GM21619 (cell line): Measurements from ENCODE around the gene PKM.

Experiments
- ATAC-seq: cut with Tn5 transposase; IDR thresholded peaks from one replicate; pipeline ENCODE4 v1.9.1; 2021; ENCODE audit not compliant: unreplicated experiment

Gene PKM

DNA sequence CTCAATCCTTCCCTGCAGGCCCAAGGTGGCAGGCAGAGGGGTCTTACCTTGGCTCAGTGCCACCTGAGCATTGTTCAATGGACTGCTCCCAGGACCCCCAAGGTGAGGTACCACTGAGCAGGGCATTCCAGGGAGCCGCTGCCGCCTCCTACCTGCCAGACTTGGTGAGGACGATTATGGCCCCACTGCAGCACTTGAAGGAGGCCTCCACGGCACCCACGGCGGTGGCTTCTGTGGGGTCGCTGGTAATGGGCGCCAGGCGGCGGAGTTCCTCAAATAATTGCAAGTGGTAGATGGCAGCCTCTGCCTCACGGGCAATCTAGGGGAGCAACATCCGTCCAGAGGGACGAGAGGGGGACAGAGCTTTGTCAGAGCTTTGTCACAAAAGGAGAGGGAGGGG lies 28.7 kb downstream of the PKM start:
- no peak for ATAC-seq

DNA sequence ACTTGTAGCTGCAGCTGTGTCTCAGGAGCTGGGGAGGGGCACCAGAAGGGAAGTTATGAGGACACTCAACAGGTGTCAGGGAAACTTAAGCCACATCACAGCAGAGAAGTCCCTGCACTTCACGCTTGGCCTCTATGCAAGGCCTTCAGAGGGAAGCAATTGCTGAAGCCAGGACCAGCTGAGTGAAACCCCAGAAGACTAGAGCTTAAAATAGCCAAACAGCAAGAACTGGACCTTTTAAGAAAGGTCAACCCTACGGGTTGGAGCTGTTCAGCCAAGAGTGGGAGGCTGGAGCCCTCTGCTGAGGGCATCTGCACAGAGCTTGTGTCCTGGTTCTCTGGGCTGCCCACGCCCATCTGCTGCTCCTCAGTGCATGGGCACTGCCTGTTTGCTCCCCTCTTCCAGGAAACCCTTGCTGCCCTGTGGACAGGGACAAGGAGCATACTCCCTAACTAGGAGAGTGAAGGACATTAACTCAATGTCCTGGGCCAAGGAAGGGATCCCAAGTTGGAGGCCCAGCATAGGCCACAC lies 29.5 kb downstream of the PKM start:
- ATAC-seq, result no peak

DNA sequence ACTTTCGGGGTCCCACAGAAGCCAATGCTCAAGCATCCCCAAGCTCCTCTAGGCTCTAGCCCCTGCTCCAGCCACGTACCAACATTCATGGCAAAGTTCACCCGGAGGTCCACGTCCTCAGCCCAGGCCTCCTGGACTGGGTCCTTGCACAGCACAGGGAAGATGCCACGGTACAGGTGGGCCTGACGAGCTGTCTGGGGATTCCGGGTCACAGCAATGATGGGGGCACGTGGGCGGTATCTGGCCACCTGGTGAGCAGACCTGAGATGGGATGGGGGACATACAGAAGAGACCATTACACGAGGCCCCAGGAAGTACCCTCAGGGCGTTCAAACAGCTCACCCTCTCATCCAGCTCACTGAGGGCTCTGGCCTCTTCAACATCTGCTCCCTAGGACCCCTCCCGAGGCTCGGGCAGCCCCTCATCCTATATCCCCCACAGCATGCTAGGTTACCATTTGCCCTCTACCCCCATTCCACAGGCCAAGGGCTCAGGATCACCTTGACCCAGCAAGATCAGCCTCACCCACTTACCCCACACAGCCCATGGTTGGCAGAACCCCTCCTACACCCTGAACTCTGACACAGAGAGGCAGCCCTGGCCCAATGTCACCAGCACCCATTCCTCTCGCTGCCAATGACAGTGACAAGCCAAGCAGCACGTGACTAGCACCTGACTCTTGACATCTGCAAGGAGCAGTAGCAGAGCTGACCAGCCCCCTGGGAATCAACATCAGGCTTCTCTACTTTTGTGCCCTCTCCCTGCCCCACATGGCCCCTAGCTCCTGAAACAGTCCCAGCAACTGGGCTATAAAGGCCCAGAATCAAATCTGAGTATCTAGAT lies 30.4 kb downstream of the PKM start:
- ATAC-seq, result no peak

DNA sequence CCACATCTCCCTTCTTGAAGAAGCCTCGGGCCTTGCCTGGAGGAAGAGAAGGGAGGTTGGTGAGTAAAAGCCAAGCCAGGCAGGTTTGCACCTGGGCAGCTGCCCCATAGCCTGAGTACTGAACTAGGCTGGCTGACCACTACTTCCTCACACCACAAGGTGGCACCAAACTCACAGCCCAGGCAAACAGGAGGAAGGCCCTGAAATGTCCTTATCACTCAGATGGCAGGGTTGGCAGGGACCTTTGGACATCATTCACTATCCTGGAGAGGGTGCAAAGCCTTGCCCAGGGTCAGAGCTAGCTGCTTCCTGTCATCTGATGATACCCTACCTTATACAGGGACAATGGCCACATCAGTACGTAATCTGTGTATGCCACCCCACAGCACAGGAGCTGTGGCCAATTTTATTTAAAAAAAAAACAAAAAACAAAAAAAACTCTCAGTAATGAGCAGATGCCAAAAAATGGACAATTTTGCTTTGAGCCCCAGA lies 31.2 kb downstream of the PKM start:
- peak; percentile 44 for ATAC-seq

DNA sequence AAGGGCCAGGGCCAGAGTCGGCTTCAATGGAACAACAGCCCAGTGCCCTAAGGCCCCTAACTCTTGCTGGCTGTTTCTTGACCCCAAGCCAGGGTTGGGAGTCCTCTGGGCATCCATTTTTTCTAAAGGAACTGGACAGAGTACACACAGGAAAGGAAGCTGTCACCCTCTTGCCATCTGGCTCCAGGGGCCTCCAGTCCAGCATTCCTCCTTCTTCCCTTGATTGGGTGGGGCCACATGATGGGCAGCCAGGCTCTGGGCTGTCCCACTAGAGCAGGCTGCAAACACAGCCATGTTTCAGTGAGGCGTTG lies 31.8 kb downstream of the PKM start:
- ATAC-seq, result no peak

DNA sequence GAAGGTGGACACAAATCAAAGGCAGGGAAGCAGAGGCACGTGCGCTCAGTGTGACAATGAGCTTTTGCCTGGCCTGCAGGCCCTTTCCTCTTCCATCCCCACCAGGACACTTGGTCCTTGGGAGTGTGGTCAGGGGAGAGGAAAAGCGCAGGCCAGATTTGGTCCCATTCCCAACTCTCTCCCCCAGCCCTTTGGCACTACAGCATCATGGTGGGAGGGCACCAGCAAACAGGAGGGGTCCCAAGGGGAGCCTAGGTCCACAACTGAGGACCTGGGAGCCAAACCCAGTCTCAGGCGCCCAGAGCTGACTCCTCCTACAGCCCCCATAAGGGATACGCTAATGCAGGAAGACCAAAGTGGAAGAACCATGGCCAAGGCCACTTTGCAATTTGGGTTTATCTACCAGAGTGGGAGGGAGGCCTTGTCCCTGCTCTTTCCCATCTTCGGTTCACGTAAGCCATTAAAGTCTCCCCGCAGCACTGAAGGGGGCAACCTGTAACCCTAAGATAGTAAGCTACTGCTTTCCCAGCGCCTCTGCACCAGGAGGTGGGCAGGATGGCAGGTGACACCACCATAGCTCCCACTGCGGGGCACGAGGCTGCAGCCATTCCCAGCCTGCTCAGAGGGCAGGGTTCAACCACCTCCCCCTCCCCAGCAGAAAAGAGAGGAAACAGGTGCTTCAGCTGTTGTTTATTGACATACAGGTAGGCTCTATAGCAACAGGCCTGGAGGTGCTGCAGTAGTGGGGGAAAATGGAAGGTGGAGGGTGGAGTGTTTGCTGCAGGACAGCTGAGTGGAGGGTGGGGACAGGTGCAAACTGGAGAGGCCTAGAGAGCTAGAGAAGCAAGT lies 32.4 kb downstream of the PKM start:
- ATAC-seq, result no peak

DNA sequence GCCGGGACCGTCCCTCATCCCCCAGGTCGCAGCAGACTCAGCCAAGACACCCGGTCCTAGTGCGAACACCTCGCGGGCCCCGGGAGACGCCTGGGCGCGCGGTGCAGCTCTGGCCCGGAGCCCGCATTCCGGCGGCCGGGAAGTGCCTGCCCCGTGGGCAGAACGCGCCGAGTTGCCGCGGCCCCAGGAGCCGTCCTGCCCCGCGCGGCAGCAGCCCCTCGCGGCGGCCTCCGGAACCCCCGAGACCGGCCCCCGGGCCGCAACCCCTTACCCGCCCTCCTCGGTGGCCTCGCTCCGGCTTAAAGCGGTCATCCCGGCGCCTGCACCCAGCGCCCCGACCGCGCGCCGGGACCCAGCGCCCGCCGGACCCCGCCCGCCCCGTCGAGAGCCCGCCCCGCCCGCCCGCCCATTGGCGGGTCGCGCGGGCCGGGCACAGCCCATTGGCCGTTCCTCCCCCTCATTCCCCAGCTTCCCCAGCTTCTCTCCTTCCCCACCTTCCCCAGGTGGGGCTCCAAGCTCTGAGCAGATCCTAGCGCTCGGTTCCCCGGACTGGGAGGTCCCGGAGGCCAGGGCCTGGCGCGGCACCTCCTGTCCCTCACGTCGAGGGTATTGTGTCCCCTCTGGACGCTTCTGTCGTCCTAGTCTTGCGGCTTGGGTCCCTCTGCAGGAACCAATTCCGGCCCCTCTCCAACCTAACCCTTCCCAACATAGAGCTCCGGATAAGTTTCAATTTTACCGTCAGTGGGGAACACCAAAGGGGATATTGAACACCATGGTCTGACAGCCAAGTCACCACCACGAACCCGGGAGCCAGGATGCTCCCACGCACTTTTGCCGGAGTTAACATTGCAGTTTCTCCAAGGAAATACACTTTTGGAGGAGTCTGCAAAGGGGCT lies 33.3 kb downstream of the PKM start, which contains the start of gene GRAMD2A:
Gene GRAMD2A, minus strand, starts transcription at position 328 of the 896 bp plus-strand sequence.
- no peak for ATAC-seq

DNA sequence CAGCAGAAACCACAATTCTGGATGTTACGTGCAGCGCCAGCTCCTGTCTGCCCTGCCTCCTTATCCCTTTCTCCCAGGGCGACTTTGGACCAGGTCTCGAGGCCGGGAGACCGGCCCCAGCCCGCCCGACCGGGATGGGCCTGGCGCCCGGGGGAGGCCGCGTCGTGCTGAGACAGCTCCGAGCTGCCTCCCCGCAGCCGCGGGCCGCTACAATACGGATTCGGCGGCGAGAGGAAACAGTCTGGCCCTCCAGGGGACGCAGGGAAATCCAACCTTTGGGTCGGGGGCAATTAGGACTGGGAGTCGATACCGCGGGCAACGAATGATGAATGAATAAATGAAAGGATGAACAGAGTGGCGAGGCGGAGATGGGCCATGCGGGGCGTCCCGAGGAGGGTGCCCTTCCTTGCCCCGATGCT lies 33.9 kb downstream of the PKM start:
- ATAC-seq, result no peak

DNA sequence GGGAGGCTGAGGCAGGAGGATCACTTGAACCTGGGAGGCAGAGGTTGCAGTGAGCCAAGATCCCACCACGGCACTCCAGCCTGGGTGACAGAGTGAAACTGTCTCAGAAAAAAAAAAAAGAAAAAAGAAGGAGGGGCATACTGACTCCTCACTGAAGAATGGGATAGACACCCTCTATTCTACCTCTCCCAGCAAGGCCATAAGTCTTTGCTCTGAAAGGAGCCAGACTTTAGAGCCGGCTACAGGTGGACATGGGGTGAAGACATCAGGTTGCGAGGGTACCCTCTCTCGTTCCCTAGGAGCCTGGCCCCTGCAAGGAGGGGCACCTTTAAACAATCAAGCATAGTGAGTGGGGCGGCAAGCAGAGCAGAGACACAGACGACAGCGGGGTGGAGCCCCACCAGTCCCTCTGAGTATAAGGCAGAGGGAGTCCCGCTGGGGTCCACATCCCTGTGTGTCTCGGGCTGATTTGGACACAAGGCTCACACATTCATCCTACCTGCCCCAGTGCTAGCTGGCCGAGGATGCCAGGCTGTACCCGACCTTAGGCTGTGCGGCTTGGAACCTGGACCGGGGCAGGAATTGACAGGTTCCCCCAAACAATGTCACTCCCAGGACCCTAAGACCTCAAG lies 34.5 kb downstream of the PKM start:
- no peak for ATAC-seq

DNA sequence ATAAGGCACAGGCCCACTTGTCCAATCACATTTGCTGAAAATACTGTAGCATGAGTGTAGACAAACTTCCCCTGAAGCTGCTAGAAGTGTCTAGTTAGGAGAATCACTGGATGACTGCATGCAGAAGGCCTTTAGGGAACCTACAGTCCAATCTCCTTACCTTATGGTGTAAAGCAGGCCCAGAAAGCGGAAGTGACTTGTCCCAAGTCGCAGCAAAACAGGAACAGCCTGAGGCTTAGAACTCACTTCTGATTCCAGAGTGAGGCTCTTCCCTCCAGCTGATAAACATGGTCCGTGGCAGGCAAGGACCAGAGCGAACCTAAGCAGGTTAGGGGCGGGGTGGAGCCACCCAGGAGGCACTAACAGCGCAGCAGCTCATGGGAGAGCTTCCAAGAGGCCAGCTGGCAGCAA lies 35.9 kb downstream of the PKM start:
- ATAC-seq, result no peak

DNA sequence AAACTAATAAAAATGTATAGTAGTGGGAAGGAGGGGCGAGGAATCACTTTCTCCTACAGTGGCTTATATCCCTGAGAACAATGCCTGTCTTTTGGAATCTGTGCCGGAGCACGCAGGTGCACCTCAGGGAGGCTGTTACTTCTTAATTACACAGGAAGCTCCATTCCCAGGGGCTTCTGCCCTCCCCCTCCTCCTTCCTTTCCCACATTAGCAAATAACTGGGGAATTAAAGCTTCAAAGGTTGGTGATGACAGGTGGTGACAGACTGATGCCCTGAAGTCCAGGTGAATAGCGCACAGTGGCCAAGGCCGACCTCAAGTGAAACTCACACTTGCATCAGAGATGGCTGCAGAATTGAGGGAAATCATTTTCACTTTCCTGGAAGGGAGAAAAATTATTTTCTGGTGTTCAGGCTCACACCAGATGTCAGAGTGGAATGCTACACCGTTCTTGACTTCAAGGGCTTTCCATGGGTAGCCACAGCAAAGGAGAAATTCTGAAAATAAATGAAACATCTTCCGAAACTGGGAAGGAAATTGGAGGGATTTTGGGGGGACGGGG lies 37.1 kb downstream of the PKM start:
- no peak for ATAC-seq

DNA sequence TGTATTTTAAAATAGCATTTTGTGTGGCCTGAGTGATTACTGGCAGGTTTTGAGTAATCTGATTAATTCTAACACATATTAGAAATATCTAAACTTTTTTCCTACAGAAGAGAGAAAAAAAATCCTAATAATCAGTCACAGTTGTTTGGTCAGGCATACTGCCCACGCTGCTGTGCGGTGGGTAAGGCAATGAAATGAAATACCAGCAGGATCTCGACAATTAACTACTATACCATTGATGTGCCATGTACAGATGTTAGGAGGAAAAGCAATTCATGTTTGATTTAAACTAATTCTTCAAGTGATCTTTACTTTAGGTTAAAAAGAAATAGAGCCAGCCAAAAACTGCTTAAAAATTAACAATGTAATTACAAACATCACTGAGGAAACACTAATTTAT lies 38.6 kb downstream of the PKM start:
- ATAC-seq, result no peak

DNA sequence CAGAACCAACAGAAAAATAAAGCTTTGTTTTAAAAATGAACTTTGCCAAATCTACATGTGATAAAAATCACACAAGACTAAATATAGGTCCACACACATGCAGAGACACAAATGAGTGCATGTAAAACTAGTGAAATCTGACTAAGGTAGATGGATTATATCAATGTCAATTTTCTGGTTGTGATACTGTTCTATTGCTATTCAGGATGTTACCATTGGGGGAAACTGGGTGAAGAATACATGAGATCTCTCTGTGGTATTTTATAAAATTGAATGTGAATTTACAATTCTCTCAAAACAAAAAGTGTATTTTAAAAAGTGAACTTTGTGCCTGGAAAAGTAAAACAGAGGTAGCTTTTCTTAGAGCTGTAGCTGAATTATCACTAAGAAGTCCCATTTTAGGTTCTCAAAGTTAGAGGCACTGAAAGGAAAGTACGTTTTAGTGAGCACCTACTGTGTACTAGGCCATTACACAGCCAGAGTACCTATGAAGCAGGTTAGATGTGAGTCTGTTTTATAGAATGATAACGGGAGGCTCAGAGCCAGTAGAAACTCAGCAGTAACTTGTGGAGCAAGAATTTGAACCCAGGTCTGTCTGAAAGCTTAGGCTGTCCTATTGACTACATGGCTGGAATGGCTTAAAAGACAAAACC lies 41.6 kb downstream of the PKM start:
- ATAC-seq, result no peak

DNA sequence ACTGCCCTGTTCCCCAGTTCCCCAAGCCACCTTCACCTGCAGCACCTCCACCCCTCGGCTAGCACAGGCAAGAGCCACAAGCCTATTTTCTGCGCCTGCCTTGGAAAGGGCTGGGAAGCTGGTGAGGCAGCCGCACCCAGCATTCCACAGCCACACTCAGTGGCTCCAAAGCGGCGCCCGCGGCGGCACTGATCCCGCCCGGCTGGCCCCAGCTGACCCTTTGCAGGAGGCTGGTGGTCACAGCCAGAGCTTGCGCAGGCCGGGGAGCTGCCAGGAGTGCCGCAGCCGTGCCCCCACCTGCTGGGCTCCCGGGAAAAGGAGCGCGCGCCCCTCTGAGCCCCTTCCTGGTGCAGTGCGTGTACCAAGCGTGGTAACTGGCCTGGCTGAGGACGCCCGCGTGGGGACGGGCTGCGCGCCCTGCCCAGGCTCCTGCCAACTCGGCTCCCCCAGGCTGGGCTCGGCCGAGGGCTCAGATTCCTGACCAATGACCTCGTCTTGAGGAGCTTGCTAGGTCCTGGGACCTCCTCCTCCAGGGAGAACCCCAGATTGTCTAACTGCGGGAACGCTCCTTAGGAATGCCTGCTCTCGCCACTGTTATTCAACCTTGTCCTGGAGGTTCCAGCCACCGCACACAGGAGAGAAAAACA lies 46.7 kb downstream of the PKM start:
- no peak for ATAC-seq

DNA sequence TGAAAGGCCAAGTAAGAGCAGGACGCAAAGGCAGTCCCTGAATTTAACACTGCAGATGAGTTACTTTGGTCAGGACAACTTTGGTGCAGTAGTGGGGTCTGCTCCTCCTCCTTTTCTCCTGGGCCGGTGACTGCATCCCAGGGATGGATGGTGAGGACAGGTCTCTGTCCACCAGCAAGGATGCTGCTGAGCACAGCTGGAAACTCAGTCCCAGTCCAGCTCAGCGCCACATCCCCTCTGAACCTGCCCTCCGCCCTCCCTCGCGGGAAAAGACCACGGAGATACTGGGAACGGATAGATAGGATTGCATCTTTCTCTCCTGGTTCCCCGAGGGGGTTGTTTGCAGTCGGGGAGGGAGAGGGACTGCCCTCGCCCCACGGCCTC lies 47.2 kb downstream of the PKM start:
- ATAC-seq, result no peak

DNA sequence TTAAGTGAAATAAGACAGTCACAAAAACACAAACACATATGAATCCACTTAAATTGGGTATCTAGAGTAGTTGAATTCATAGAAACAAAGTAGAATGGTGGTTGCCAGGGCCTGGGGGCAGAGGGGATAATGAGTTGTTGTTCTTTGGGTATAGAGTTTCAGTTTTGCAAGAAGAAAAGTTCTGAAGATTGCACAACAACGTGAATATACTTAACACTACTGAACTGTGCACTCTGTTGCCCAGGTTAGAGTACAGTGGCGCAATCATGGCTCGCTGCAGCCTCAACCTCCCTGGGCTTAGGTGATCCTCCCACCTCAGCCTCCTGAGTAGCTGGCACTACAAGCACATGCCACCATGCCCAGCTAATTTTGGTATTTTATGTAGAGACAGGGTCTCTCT lies 48.3 kb downstream of the PKM start:
- ATAC-seq, result no peak

DNA sequence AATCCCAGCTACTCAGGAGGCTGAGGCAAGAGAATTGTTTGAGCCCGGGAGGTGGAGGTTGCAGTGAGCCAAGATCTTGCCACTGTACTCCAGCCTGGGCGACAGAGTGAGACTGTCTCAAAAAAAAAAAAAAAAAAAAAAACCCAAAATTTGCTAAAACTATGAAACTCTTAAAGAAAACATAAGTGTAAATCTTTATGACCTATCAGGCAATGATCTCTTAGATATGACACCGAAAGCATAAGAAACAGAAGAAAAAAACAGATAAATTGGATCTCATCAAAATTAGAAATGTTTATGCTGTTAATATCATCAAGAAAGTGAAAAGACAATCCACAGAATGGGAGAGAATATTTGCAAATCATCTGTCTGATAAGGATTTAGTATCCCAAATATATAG lies 48.7 kb downstream of the PKM start:
- ATAC-seq, result no peak

DNA sequence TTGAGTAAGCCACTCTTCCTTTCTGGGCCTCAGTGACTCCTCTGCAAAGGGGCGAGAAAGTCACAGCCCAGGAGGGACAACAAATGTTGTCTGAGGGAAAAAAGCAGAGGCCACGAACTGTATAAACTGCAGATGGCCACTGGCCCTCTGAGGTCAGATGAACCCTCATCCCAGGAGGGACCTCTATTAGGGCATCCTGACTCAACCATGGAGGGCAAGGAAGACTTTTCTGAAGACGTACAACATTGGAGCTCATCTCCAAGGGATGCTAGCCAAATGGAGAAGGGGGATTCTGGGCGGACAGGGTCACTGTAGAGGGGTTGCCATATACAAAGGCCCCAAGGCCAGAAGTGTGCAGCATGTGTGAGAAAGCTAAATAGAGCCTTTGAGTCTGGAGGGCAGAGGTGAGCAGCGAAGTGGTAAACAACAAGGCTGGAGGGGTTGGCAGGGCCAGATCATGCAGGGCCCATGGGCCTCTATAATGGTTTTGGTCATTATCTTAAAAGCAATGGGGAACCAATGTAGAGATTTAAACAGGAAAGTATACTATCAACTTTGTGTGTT lies 50.1 kb downstream of the PKM start:
- ATAC-seq, result no peak
